GM12864 (cell line): ENCODE results near the gene NELFB.

ENCODE experiments used
- DNase-seq: peaks from one replicate; pipeline ENCODE4 v3.0.0-alpha.2; 2011; ENCODE audit warnings: low read depth
- H3K4me3 ChIP-seq: 2 replicates; pipeline ENCODE4 v1.5.1; 2011; ENCODE audit warnings: mild to moderate bottlenecking, low read depth, low read length, control low read depth
- CTCF ChIP-seq: IDR thresholded peaks from 2 replicates; pipeline ENCODE4 v1.5.1; 2011; ENCODE audit warnings: low read depth, mild to moderate bottlenecking, moderate library complexity, low read length, control low read depth, inconsistent platforms; ENCODE audit errors: missing control alignments

The NELFB gene

GRCh38 chr9:137320555-137321384, 65.6 kb downstream of the NELFB start:
- TF ChIP-seq CTCF: no peak
- DNase-seq: no peak
- H3K4me3 ChIP-seq: no peak overlapping the region

GRCh38 chr9:137321726-137322361, 66.7 kb downstream of the NELFB start:
- no peak overlapping the region for H3K4me3 ChIP-seq
- DNase-seq: no peak
- TF ChIP-seq CTCF: no peak
